H9 (cell line): ENCODE results near the gene INSC. TPM values are rescaled to one million over a fixed set of nuclear protein-coding genes. Genes with fewer than 3 reads are reported as not detected.

Experiments
- DNase-seq: peaks from one replicate; pipeline ENCODE4 v3.0.0-alpha.2; 2017
- H2AFZ ChIP-seq: one replicate; pipeline ENCODE4 v1.6.1; 2013; ENCODE audit warnings: mild to moderate bottlenecking, low read length, control low read depth, moderate library complexity
- H2AK5ac ChIP-seq: 2 replicates; pipeline ENCODE4 v1.6.1; 2013; ENCODE audit warnings: low read length, control low read depth, mixed read lengths; ENCODE audit not compliant: insufficient read length
- H2BK120ac ChIP-seq: one replicate; pipeline ENCODE4 v1.6.1; 2013; ENCODE audit warnings: low read depth, mild to moderate bottlenecking, low read length, control low read depth, inconsistent platforms; ENCODE audit not compliant: poor library complexity, severe bottlenecking
- H2BK12ac ChIP-seq: 2 replicates; pipeline ENCODE4 v1.6.1; 2013; ENCODE audit warnings: low read length, control low read depth, mixed read lengths, low read depth; ENCODE audit not compliant: insufficient read length
- H2BK15ac ChIP-seq: 2 replicates; pipeline ENCODE4 v1.6.1; 2013; ENCODE audit warnings: low read depth, low read length, control low read depth
- H2BK20ac ChIP-seq: one replicate; pipeline ENCODE4 v1.6.1; 2013; ENCODE audit warnings: low read depth, mild to moderate bottlenecking, low read length, control low read depth, inconsistent platforms; ENCODE audit not compliant: poor library complexity, severe bottlenecking
- H2BK5ac ChIP-seq: 2 replicates; pipeline ENCODE4 v1.6.1; 2013; ENCODE audit warnings: low read length, control low read depth, mixed read lengths; ENCODE audit not compliant: insufficient read length
- H3K14ac ChIP-seq: 2 replicates; pipeline ENCODE4 v1.6.1; 2013; ENCODE audit warnings: low read length, control low read depth; ENCODE audit not compliant: insufficient read depth
- H3K18ac ChIP-seq: 2 replicates; pipeline ENCODE4 v1.6.1; 2013; ENCODE audit warnings: low read depth, mild to moderate bottlenecking, mixed read lengths, low read length, control low read depth; ENCODE audit not compliant: insufficient read length
- H3K23ac ChIP-seq: 2 replicates; pipeline ENCODE4 v1.6.1; 2013; ENCODE audit warnings: low read length, control low read depth, mixed read lengths, low read depth; ENCODE audit not compliant: insufficient read length
- H3K23me2 ChIP-seq: 2 replicates; pipeline ENCODE4 v1.6.1; 2013; ENCODE audit warnings: low read depth, mild to moderate bottlenecking, mixed read lengths, low read length, control low read depth; ENCODE audit not compliant: insufficient read length, poor library complexity, severe bottlenecking
- H3K27ac ChIP-seq: 2 replicates; pipeline ENCODE4 v1.5.1; 2013; ENCODE audit warnings: low read length, control low read depth, mixed read lengths, low read depth; ENCODE audit not compliant: insufficient read length
- H3K27me3 ChIP-seq: 2 replicates; pipeline ENCODE4 v1.6.1; 2013; ENCODE audit warnings: low read length, control low read depth, inconsistent platforms; ENCODE audit not compliant: insufficient read depth
- H3K4ac ChIP-seq: 2 replicates; pipeline ENCODE4 v1.6.1; 2013; ENCODE audit warnings: low read depth, mild to moderate bottlenecking, control low read depth, inconsistent platforms, low read length, moderate library complexity
- H3K4me1 ChIP-seq: 2 replicates; pipeline ENCODE4 v1.6.1; 2013; ENCODE audit warnings: low read length, control low read depth, inconsistent platforms; ENCODE audit not compliant: insufficient read depth
- H3K4me2 ChIP-seq: 2 replicates; pipeline ENCODE4 v1.6.1; 2013; ENCODE audit warnings: low read length, control low read depth, mixed read lengths; ENCODE audit not compliant: insufficient read length, insufficient read depth
- H3K56ac ChIP-seq: 2 replicates; pipeline ENCODE4 v1.6.1; 2013; ENCODE audit warnings: low read depth, mild to moderate bottlenecking, mixed read lengths, low read length, control low read depth; ENCODE audit not compliant: insufficient read length
- H3K79me1 ChIP-seq: 2 replicates; pipeline ENCODE4 v1.6.1; 2013; ENCODE audit warnings: low read depth, mild to moderate bottlenecking, moderate library complexity, low read length, control low read depth, inconsistent platforms; ENCODE audit not compliant: insufficient read depth, poor library complexity, severe bottlenecking
- H3K79me2 ChIP-seq: 2 replicates; pipeline ENCODE4 v1.6.1; 2013; ENCODE audit warnings: low read length, control low read depth, inconsistent platforms; ENCODE audit not compliant: insufficient read depth
- H3K9ac ChIP-seq: 2 replicates; pipeline ENCODE4 v1.6.1; 2013; ENCODE audit warnings: low read length, control low read depth, mixed read lengths; ENCODE audit not compliant: insufficient read length; ENCODE audit errors: extremely low read depth
- H3K9me3 ChIP-seq: one replicate; pipeline ENCODE4 v1.6.1; 2013; ENCODE audit warnings: low read depth, low read length, inconsistent platforms; ENCODE audit not compliant: control insufficient read depth
- H3T11ph ChIP-seq: one replicate; pipeline ENCODE4 v1.6.1; 2013; ENCODE audit warnings: mild to moderate bottlenecking, low read length, control low read depth, inconsistent platforms
- H4K20me1 ChIP-seq: one replicate; pipeline ENCODE4 v1.6.1; 2013; ENCODE audit not compliant: control insufficient read depth, insufficient read length, insufficient read depth
- H4K5ac ChIP-seq: 2 replicates; pipeline ENCODE4 v1.6.1; 2013; ENCODE audit warnings: low read depth, mild to moderate bottlenecking, mixed read lengths, low read length, control low read depth; ENCODE audit not compliant: insufficient read length
- H4K8ac ChIP-seq: replicated peaks from 2 replicates; pipeline ENCODE4 v1.6.1; 2013; ENCODE audit warnings: low read length, control low read depth, mixed read lengths, low read depth; ENCODE audit not compliant: insufficient read length
- H4K91ac ChIP-seq: 2 replicates; pipeline ENCODE4 v1.6.1; 2013; ENCODE audit warnings: low read depth, mild to moderate bottlenecking, moderate library complexity, mixed read lengths, low read length, control low read depth; ENCODE audit not compliant: insufficient read length
- H3K27ac Mint-ChIP-seq, 3 experiments: 2 replicates in 2 of 3; 3 replicates in 1 of 3; pipeline ENCODE4 v1.8.0; 2020 to 2021; ENCODE audit warnings: mixed read lengths in 3 of 3, mild to moderate bottlenecking in 1 of 3, moderate library complexity in 1 of 3
- H3K27me3 Mint-ChIP-seq: 2 replicates; pipeline ENCODE4 v1.8.0; 2021; ENCODE audit warnings: low read depth, mild to moderate bottlenecking, moderate library complexity, mixed read lengths
- H3K36me3 Mint-ChIP-seq, 3 experiments: 2 replicates in 2 of 3; 3 replicates in 1 of 3; pipeline ENCODE4 v1.8.0; 2020 to 2021; ENCODE audit warnings: low read depth in 3 of 3, mixed read lengths in 3 of 3; ENCODE audit not compliant: insufficient read depth in 1 of 3
- H3K4me1 Mint-ChIP-seq, 2 experiments: 2 replicates each; pipeline ENCODE4 v1.8.0; 2020; ENCODE audit warnings: mixed read lengths in 2 of 2
- H3K4me3 Mint-ChIP-seq, 2 experiments: 2 replicates in 1 of 2; 3 replicates in 1 of 2; pipeline ENCODE4 v1.8.0; 2020 to 2021; ENCODE audit warnings: mild to moderate bottlenecking in 2 of 2, mixed read lengths in 2 of 2, moderate library complexity in 1 of 2
- H3K9me3 Mint-ChIP-seq, 2 experiments: 2 replicates in 1 of 2; 3 replicates in 1 of 2; pipeline ENCODE4 v1.8.0; 2020; ENCODE audit warnings: mild to moderate bottlenecking in 2 of 2, mixed read lengths in 2 of 2, moderate library complexity in 1 of 2
- WGBS: extraction: QIAGEN DNeasy Blood & Tissue Kit; methylation state at CpG from one replicate; pipeline ENCODE4 v1.1.7; 2013; ENCODE audit warnings: missing lambda C conversion rate, low lambda C conversion rate, mixed read lengths; ENCODE audit not compliant: insufficient read length; ENCODE audit errors: extremely low coverage; 5-methylcytosine and 5-hydroxymethylcytosine counted together
- total RNA-seq: library from RNA; stranded (reverse); gene quantifications from 2 replicates; pipeline ENCODE4 v1.2.1, GENCODE V29; 2021
- TF ChIP-seq, protein P1 (sequence below): fragments of 200-600 bp; sonication (generic); conservative IDR thresholded peaks from 3 replicates; pipeline ENCODE4 v1.8.0; 2021; ENCODE audit warnings: antibody characterized with exemption, mild to moderate bottlenecking

The INSC gene
- total RNA-seq, 1 experiment from 2014 or later: not detected

GRCh38 chr11:15139096-15139770 lies 24.5 kb downstream of the INSC start:
- Mint-ChIP-seq H3K27me3 (no peaks in the 10 kb centered on the region), H3K4me3 (no peak overlapping the region), H3K27ac (no peak overlapping the region), H3K36me3 (no peaks in the 10 kb centered on the region), H3K4me1 (no peaks in the 10 kb centered on the region), H3K9me3 (no peaks in the 10 kb centered on the region)
- no peak overlapping the region for H2BK12ac ChIP-seq
- H2BK5ac ChIP-seq: no peak overlapping the region
- no peak overlapping the region for H2AFZ ChIP-seq
- no peaks in the 10 kb centered on the region for H3K23me2 ChIP-seq
- H3K4me1 ChIP-seq: 0 out of 2 replicates have a peak, but pooled peaks cover 3% of the 10 kb centered on the region
- no peak overlapping the region for H2BK20ac ChIP-seq
- TF ChIP-seq, protein P1, sequence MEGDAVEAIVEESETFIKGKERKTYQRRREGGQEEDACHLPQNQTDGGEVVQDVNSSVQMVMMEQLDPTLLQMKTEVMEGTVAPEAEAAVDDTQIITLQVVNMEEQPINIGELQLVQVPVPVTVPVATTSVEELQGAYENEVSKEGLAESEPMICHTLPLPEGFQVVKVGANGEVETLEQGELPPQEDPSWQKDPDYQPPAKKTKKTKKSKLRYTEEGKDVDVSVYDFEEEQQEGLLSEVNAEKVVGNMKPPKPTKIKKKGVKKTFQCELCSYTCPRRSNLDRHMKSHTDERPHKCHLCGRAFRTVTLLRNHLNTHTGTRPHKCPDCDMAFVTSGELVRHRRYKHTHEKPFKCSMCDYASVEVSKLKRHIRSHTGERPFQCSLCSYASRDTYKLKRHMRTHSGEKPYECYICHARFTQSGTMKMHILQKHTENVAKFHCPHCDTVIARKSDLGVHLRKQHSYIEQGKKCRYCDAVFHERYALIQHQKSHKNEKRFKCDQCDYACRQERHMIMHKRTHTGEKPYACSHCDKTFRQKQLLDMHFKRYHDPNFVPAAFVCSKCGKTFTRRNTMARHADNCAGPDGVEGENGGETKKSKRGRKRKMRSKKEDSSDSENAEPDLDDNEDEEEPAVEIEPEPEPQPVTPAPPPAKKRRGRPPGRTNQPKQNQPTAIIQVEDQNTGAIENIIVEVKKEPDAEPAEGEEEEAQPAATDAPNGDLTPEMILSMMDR: no peak
- H2BK120ac ChIP-seq: no peak overlapping the region
- H3K56ac ChIP-seq: no peak overlapping the region
- H2BK15ac ChIP-seq: no peak overlapping the region
- H3K18ac ChIP-seq: no peak overlapping the region
- WGBS: no CpG with 5 or more reads among the region's 5 CpGs
- no peak overlapping the region for H3K27ac ChIP-seq
- no peak overlapping the region for H3K4me2 ChIP-seq
- H3K4ac ChIP-seq: no peak overlapping the region
- H3K27me3 ChIP-seq: no peaks in the 10 kb centered on the region
- H4K20me1 ChIP-seq: no peaks in the 10 kb centered on the region
- H3K23ac ChIP-seq: no peak overlapping the region
- H3T11ph ChIP-seq: no peak overlapping the region
- H3K9ac ChIP-seq: no peak overlapping the region
- H2AK5ac ChIP-seq: no peak overlapping the region
- no peak overlapping the region for H3K14ac ChIP-seq
- no peaks in the 10 kb centered on the region for H3K79me2 ChIP-seq
- DNase-seq: no peak
- no peak overlapping the region for H4K91ac ChIP-seq
- H3K9me3 ChIP-seq: no peaks in the 10 kb centered on the region
- no peaks in the 10 kb centered on the region for H3K79me1 ChIP-seq
- no peak overlapping the region for H4K5ac ChIP-seq
- no peak overlapping the region for H4K8ac ChIP-seq
